HuH-7.5 (cell line): ENCODE data around the gene PIGBOS1.
"Not testable (repeated sequence)": the region's sequence is repeated elsewhere in the genome, so short reads cannot be mapped to it uniquely, and the experiment has no call there.

ENCODE experiments used
- DNase-seq: peaks from one replicate; pipeline ENCODE4 v3.0.0; 2011; ENCODE audit warnings: low spot score

The PIGBOS1 gene

GRCh38 chr15:55290528-55291057 is 28.3 kb downstream of the PIGBOS1 start:
- peak; percentile 75 for DNase-seq

GRCh38 chr15:55289746-55290527 is 29.0 kb downstream of the PIGBOS1 start, which contains the start of gene RAB27A:
Gene RAB27A, minus strand, starts transcription at chr15:55289813. Its CDS starts 54,879 bp downstream, at chr15:55234934.
- peak; percentile 61 for DNase-seq

GRCh38 chr15:55289011-55289745 is 29.7 kb downstream of the PIGBOS1 start:
- peak; percentile 40 for DNase-seq

GRCh38 chr15:55288006-55288717 is 30.8 kb downstream of the PIGBOS1 start:
- DNase-seq = no peak

GRCh38 chr15:55286442-55287189 is 32.3 kb downstream of the PIGBOS1 start:
- not testable (repeated sequence) for DNase-seq

- no peak for DNase-seq
Measured at GRCh38 chr15:55284426-55284825, 34.5 kb downstream of the PIGBOS1 start.

- no peak for DNase-seq
Measured at GRCh38 chr15:55283379-55284147, 35.4 kb downstream of the PIGBOS1 start.

- DNase-seq = no peak
Measured at GRCh38 chr15:55282284-55282833, 36.6 kb downstream of the PIGBOS1 start.

GRCh38 chr15:55281517-55282228 is 37.2 kb downstream of the PIGBOS1 start:
- no peak for DNase-seq

GRCh38 chr15:55280589-55280988 is 38.3 kb downstream of the PIGBOS1 start:
- DNase-seq = not testable (repeated sequence)

- no peak for DNase-seq
Measured at GRCh38 chr15:55279746-55280351, 39.1 kb downstream of the PIGBOS1 start.

GRCh38 chr15:55279100-55279745 is 39.7 kb downstream of the PIGBOS1 start:
- DNase-seq = no peak

GRCh38 chr15:55277715-55278114 is 41.2 kb downstream of the PIGBOS1 start:
- DNase-seq = no peak

GRCh38 chr15:55277116-55277564 is 41.8 kb downstream of the PIGBOS1 start:
- no peak for DNase-seq

- no peak for DNase-seq
Measured at GRCh38 chr15:55276324-55276723, 42.6 kb downstream of the PIGBOS1 start.

- no peak for DNase-seq
Measured at GRCh38 chr15:55270291-55270690, 48.6 kb downstream of the PIGBOS1 start.

GRCh38 chr15:55268176-55268695 is 50.7 kb downstream of the PIGBOS1 start:
- no peak for DNase-seq

GRCh38 chr15:55267401-55268175 is 51.3 kb downstream of the PIGBOS1 start:
- DNase-seq = no peak
